Stimulated activated CD4-positive, alpha-beta T cell treated with anti-CD3 and anti-CD28 coated beads, Interleukin-1b, Interleukin-23, amount 100 ng/mL, for 24 hours (primary cell): Measurements from ENCODE around the gene PDE11A.

Source experiments
- DNase-seq, 4 experiments: peaks; one replicate each; pipeline ENCODE4 v3.0.0-alpha.2; 2020; ENCODE audit warnings: low read depth in 4 of 4, low spot score in 1 of 4

Gene PDE11A

GRCh38 chr2:177604271-177605065 lies 468.1 kb downstream of the PDE11A start:
- DNase-seq: no peak

DNA sequence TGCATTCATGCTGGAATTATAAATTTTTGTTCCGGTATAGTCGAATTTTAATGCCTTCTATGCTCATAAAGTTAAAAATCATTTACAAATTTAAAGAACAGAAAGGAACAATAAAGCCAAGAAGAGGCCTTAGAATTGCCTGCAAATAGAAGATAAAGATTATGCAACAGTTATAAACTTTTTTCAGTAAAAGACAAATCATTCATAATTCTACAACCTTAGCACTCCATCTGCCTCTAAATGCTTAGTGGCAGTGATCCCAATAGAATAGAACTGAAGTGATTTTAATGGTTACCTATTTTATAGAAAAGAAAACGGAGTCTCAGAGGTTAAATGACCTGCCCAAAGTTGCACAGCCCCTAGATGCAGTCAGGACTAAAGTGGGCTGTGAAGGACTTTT lies 468.8 kb downstream of the PDE11A start:
- DNase-seq: no peak

GRCh38 chr2:177603181-177603580 lies 469.4 kb downstream of the PDE11A start:
- no peak for DNase-seq

- DNase-seq: no peak
Observed at GRCh38 chr2:177602611-177603164, 469.9 kb downstream of the PDE11A start.

DNA sequence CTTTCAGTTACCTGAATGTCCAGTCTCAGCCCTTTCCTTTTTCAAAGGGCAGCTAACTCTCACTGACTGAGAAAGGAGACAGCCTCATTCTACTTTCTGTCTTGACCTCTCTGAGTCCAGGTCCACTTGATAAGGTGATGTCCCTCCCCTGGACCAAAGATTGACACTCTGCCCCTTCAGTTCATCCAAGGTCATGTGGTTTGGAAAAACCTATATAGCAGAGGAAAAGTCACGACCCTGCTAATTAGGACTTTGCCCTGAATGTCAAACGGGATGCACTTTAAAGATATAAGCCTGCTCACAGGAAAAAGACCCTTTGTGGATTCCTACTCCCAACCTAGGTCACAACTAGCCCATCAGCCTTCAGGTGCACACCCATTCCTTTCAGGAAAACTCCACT lies 471.7 kb downstream of the PDE11A start:
- no peak for DNase-seq

- no peak for DNase-seq
Observed at GRCh38 chr2:177599956-177600355, 472.6 kb downstream of the PDE11A start.

- DNase-seq: no peak
Observed at GRCh38 chr2:177599139-177599688, 473.4 kb downstream of the PDE11A start.

DNA sequence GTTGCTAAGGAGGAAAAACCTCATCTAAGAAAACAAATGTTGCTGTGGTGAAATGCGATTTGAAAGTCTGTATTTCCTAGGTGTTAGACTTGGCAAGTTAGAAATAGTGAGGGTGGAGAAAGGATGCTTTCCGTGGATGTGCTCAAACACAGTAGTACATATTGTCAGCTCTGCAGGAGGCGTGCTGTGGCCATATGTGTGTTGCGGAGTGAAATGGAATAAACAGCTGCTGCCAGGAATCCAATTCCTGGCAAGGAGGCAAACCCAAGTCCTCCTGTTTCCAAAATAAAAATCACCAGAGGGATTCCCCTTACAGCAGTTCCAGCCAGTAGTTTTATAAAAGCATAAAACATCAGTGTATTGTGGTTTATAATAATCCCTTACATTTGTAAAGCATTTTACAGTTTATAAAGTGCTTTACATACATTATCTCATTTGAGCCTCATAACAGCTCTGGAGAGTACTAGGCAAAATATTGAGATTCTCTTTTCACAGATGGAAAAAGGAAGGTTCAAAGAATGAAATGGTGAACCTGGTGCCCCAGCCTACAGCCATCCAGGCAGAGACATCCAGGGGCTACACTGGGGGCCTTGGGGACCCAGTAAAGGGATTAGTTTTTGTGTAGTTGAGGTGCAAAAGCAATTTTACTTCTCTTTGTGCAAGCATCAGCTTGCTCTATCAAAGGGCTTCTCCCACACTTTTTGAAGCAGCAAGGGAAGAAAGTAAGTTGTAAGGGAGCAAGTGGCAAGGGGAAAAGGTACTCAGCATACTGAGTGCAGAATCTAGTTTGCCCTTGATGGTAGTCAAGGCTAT lies 474.0 kb downstream of the PDE11A start:
- DNase-seq: no peak

GRCh38 chr2:177597759-177598158 lies 474.8 kb downstream of the PDE11A start:
- no peak for DNase-seq

DNA sequence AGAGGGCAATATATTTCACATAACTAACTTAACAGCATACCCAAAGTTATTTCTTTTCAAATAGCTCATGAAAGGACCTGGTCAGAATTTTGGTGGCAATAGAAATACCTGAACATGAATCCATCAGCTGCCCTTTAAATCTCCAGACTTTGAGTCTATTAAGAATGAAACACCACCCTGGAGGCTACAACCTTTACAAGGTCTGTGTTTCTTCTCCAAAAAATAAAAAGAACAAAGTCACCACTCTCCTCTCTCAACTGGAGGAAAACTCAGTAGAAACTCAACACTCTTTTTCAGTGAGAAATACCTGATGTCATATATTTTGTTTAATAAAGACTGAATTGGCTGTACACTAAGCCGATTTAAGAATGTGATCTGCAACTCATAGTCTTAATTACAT lies 475.7 kb downstream of the PDE11A start:
- DNase-seq: no peak

GRCh38 chr2:177595126-177595845 lies 477.3 kb downstream of the PDE11A start:
- DNase-seq: no peak

DNA sequence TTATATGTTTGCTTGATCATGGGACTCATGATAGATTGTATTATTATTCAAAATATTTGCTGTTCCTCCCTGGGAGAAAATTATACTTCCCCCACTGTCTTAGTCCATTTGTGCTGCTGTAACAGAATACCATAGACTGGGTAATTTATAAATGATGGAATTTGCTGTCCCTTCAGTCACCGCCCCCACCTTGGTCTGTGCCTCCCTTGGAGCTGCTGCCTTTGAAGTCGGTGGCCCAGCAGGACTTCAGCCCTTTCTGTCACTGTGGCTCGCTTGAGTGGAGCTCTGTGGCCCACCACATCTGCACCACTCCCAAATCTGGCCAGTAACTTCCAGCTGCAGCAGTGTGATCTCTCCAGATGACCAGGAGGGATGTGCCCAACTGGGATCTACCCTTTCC lies 479.2 kb downstream of the PDE11A start:
- DNase-seq: no peak

- DNase-seq: no peak
Observed at GRCh38 chr2:177592945-177593344, 479.6 kb downstream of the PDE11A start.

- DNase-seq: no peak
Observed at GRCh38 chr2:177592397-177592796, 480.2 kb downstream of the PDE11A start.

- DNase-seq: no peak
Observed at GRCh38 chr2:177589186-177589585, 483.4 kb downstream of the PDE11A start.

DNA sequence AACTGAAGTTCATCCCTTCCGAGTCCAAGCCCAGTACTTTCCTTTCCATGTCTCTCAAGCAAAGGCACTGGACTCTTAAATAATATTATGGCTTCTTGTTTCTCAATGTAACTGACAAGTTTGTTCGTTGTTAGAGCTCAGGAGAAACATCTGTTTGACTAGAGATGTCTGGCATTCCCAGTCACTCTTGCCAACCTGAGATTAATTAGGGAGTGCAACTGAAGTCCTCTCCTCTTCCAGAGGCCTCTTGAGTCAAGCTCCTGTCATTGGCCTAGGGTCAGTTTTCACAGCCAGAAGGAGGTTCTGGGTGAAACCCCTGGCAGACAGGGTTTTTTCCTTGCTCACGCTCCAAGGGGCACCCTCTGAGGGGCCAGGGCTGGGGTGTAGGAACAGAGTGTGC lies 483.9 kb downstream of the PDE11A start:
- DNase-seq: no peak

GRCh38 chr2:177587371-177587770 lies 485.2 kb downstream of the PDE11A start:
- DNase-seq: no peak

DNA sequence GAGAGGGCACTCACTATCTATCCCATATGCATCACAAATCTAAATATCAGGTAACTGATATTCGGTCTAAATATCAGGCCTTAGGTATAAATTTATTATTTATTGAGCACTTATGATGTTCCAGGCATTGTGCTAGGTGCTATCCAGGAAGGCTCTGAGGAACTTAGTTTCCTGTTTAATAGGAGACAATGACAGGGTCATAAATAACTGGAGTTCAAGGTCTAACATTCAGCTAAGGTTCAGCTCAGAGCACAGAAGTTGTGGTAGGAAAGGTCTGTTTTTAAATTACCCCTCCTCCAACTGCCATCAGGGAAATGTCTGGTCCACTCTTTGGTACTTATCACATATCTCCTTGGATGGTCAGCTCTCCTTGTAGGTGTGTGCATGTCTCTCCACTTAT lies 486.4 kb downstream of the PDE11A start:
- DNase-seq: no peak

DNA sequence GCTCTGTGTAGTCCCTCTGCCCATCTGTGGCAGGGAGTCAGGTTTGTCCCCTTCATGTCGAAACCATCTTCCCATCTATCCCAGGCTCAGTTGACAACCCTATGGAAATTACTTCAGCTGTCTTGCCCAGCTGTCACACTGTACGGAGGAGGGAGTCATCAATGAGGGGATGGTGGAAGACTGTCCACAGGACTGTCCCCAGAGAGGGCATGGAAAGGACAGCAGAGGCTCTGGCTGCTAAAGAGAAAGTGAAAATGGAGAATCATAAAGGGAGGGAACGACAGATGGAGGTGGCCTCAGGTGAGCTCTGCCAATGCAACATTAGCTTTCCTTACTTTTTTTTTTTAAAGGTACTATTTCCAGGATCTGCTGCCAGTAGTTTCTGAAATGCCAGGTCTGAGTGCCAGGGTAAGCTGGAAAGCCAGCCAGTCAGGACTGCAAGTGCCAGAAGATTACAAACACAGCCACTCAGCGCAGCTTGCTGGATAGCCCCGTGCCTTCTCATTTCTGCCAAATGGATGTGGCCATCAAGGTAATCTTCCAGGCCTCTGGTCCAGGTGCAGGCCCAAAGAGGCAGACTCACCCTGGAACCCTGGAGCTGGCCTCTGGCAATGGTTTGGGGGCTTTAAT lies 487.2 kb downstream of the PDE11A start:
- DNase-seq: no peak

DNA sequence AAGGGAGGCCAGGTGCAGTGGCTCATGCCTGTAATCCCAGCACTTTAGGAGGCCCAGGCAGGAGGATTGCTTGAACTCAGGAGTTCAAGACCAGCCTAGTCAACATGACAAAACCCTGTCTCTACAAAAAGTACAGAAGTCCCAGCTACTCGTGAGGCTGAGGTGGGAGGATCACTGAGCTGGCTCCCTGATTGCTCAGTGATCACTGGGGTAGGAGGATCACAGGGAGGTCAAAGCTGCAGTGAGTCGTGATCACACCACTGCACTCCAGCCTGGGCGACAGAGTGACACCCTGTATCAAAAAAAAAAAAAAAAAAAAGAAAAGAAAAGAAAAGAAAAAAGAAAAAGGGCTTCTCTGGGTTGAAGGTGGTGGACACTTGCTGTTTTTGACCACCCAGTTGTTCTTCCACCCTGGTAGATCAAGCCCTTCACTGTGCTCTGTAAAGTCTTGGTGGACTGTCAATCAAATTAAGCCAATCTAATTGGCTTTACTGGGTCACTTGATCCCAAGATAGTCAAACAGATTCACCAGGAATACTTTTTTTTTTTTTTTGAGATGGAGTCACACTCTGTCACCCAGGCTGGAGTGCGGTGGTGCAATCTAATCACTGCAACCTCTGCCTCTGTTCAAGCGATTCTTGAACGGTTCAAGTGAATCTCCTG lies 488.4 kb downstream of the PDE11A start:
- no peak for DNase-seq
